Stomach (tissue), 9 donors: ENCODE measurements around the gene PEX10. TPM values are rescaled to one million over a fixed set of nuclear protein-coding genes. Genes with fewer than 3 reads are reported as not detected.

ENCODE experiments used
- DNase-seq, 2 donors: peaks; one replicate each; pipeline versions ENCODE4 v3.0.0 to v3.0.0-alpha.2; 2013 to 2019
- H3K27ac ChIP-seq, 5 donors: fragments of 200-600 bp in 4 of 5; sonication (generic) in 4 of 5; one replicate each; pipeline ENCODE4 v1.5.1; 2013 to 2019; ENCODE audit warnings: mild to moderate bottlenecking in 1 of 5, moderate library complexity in 1 of 5
- H3K27me3 ChIP-seq, 3 donors: fragments of 200-600 bp; sonication (generic); one replicate each; pipeline ENCODE4 v1.5.1; 2017 to 2019; ENCODE audit warnings: mixed run types in 1 of 3
- H3K36me3 ChIP-seq, 4 donors: fragments of 200-600 bp; sonication (generic); 1 replicate in 3 of 4; 2 replicates in 1 of 4; pipeline ENCODE4 v1.5.1; 2016 to 2019
- H3K4me1 ChIP-seq, 4 donors: fragments of 200-600 bp; sonication (generic); one replicate each; pipeline ENCODE4 v1.5.1; 2016 to 2019
- H3K4me3 ChIP-seq, 4 donors: fragments of 200-600 bp; sonication (generic) in 3 of 4; one replicate each; pipeline ENCODE4 v1.5.1; 2016 to 2019; ENCODE audit warnings: mild to moderate bottlenecking in 1 of 4
- H3K9me3 ChIP-seq, 4 donors: fragments of 200-600 bp; sonication (generic); one replicate each; pipeline ENCODE4 v1.5.1; 2016 to 2019
- CTCF ChIP-seq, 7 experiments: fragments of 450-650 bp in 4 of 7; fragments of 200-600 bp in 3 of 7; sonication (generic) in 3 of 7; IDR thresholded peaks; one replicate each; pipeline ENCODE4 v1.5.1; 2016 to 2019; ENCODE audit warnings: antibody characterized with exemption in 7 of 7, control low read depth in 2 of 7, mild to moderate bottlenecking in 1 of 7
- EP300 ChIP-seq: sonication (generic); formaldehyde crosslinking; IDR thresholded peaks from one replicate; pipeline ENCODE4 v1.6.1; 2017; ENCODE audit warnings: antibody characterized with exemption
- POLR2A ChIP-seq, 4 donors: fragments of 450-650 bp; IDR thresholded peaks; one replicate each; pipeline ENCODE4 v1.6.1; 2016; ENCODE audit warnings: antibody characterized with exemption in 4 of 4, control low read depth in 2 of 4, mild to moderate bottlenecking in 1 of 4, moderate library complexity in 1 of 4
- POLR2AphosphoS5 ChIP-seq, 3 donors: sonication (generic); formaldehyde crosslinking; IDR thresholded peaks; one replicate each; pipeline ENCODE4 v1.6.1; 2016; ENCODE audit warnings: antibody characterized with exemption in 3 of 3
- WGBS, 5 donors: extraction: QIAGEN DNeasy Blood & Tissue Kit in 3 of 5; methylation state at CpG; one replicate each; pipeline versions ENCODE4 v1.1.5 to v1.1.7; 2013 to 2018; 5-methylcytosine and 5-hydroxymethylcytosine counted together
- intact Hi-C: fragments of 100-400 bp; cut with DNase I; formaldehyde crosslinking; loops from one replicate; pipeline ENCODE4 v1.15.1; 2023; ENCODE audit warnings: low total_unique reads
- polyA plus RNA-seq, 3 donors: library from polyadenylated mRNA; stranded (reverse); fragments of 200-250 nt; gene quantifications; one replicate each; pipeline ENCODE4 v1.2.3, GENCODE V29; 2013
- total RNA-seq, 5 donors: library from RNA; depleted of rRNA; stranded (reverse); fragments of >200 nt; gene quantifications; one replicate each; pipeline versions ENCODE4 v1.1.0 to v1.2.3, GENCODE V29; 2014 to 2016
- donor health status: healthy with polysubstance abuse.
- donor health status: Bipolar disorder and iron deficiency.
- donor health status: healthy.

PEX10 gene
- total and polyA plus RNA-seq, 8 donors = 0.87 to 27.2 (median 15.7) TPM

GRCh38 chr1:2414297-2414958 lies 2.1 kb upstream of the PEX10 start:
- Histone ChIP-seq H3K4me3 (peak overlapping the region in 1 of 4 donors; percentile 100), H3K27ac (peak overlapping the region in 4 of 5 donors; percentile 20 to 92 (median 90)), H3K36me3 (peaks cover 0 to 10% (median 8%) of the 10 kb centered on the region in 4 donors), H3K9me3 (no peaks in the 10 kb centered on the region), H3K4me1 (peaks cover 30 to 58% (median 48%) of the 10 kb centered on the region in 4 donors), H3K27me3 (peaks cover 0 to 48% (median 31%) of the 10 kb centered on the region in 3 donors)
- 2 to 4% (median 2%) methylated on average over 13 to 25 of the region's 25 CpGs for WGBS, 5 donors
- intact Hi-C loops = loop anchor here (5.0 to 10.0 kb wide), 2 partner anchors 128 to 230 kb away; no protein-coding TSS in a partner anchor
- TF ChIP-seq POLR2AphosphoS5 (IDR thresholded peaks at IDR 0.05) (no peak), CTCF (IDR thresholded peaks at IDR 0.05) (peak in 5 of 7 experiments; percentile 77 to 95 (median 91)), EP300 (no peak), POLR2A (IDR thresholded peaks at IDR 0.05) (no peak)
- peak; percentile 79 to 90 for DNase-seq

GRCh38 chr1:2413495-2414296 lies 1.3 kb upstream of the PEX10 start:
- peak overlapping the region; percentile 80 to 100 (median 94) for H3K4me3 ChIP-seq
- peaks cover 0 to 40% (median 23%) of the 10 kb centered on the region in 3 donors for H3K27me3 ChIP-seq
- peak overlapping the region; percentile 81 to 95 (median 91) for H3K27ac ChIP-seq
- 29 to 39% (median 30%) methylated on average over 16 to 28 of the region's 28 CpGs for WGBS, 5 donors
- TF ChIP-seq EP300 (no peak), POLR2A (IDR thresholded peaks at IDR 0.05) (no peak), POLR2AphosphoS5 (IDR thresholded peaks at IDR 0.05) (no peak)
- H3K4me1 ChIP-seq = peaks cover 30 to 58% (median 50%) of the 10 kb centered on the region in 4 donors
- peak in 1 of 2 donors; percentile 46 for DNase-seq
- H3K36me3 ChIP-seq = peaks cover 0 to 17% (median 15%) of the 10 kb centered on the region in 4 donors
- intact Hi-C loops = loop anchor here (5.0 to 10.0 kb wide), 2 partner anchors 129 to 231 kb away; no protein-coding TSS in a partner anchor
- H3K9me3 ChIP-seq = no peaks in the 10 kb centered on the region

GRCh38 chr1:2412773-2413494 lies 570 bp upstream of the PEX10 start:
- H3K4me3 ChIP-seq = peak overlapping the region; percentile 80 to 100 (median 94)
- H3K4me1 ChIP-seq = peaks cover 30 to 58% (median 50%) of the 10 kb centered on the region in 4 donors
- H3K9me3 ChIP-seq = no peaks in the 10 kb centered on the region
- TF ChIP-seq POLR2AphosphoS5 (IDR thresholded peaks at IDR 0.05) = peak in 1 of 3 donors; percentile 2
- TF ChIP-seq CTCF (IDR thresholded peaks at IDR 0.05) = no peak
- intact Hi-C loops = loop anchor here (5.0 to 10.0 kb wide), 2 partner anchors 129 to 232 kb away; no protein-coding TSS in a partner anchor
- H3K27ac ChIP-seq = peak overlapping the region; percentile 81 to 95 (median 91)
- DNase-seq = peak in 1 of 2 donors; percentile 70
- peaks cover 5 to 25% (median 22%) of the 10 kb centered on the region in 4 donors for H3K36me3 ChIP-seq
- peaks cover 0 to 33% (median 21%) of the 10 kb centered on the region in 3 donors for H3K27me3 ChIP-seq
- 0 to 3% (median 1%) methylated on average over 3 to 66 of the region's 66 CpGs for WGBS, 5 donors

GRCh38 chr1:2411801-2412394 lies 466 bp downstream of the PEX10 start:
- DNase-seq = no peak

More at GRCh38 chr1:2411801-2412394, 466 bp downstream of the PEX10 start:
- 0 to 12% (median 3%) methylated on average over 7 to 38 of the region's 38 CpGs for WGBS, 5 donors
- Histone ChIP-seq H3K4me3 (peak overlapping the region; percentile 80 to 100 (median 94)), H3K27ac (peak overlapping the region; percentile 81 to 92 (median 90)), H3K4me1 (peaks cover 30 to 55% (median 50%) of the 10 kb centered on the region in 4 donors), H3K27me3 (peaks cover 0 to 22% (median 11%) of the 10 kb centered on the region in 3 donors), H3K9me3 (no peaks in the 10 kb centered on the region), H3K36me3 (peaks cover 5 to 35% (median 33%) of the 10 kb centered on the region in 4 donors)
- intact Hi-C loops = loop anchor here (5.0 to 10.0 kb wide), 2 partner anchors 130 to 233 kb away; no protein-coding TSS in a partner anchor
- no peak for TF ChIP-seq POLR2A (IDR thresholded peaks at IDR 0.05)
- TF ChIP-seq CTCF (IDR thresholded peaks at IDR 0.05) = no peak
- TF ChIP-seq EP300 = no peak
- no peak for TF ChIP-seq POLR2AphosphoS5 (IDR thresholded peaks at IDR 0.05)
